ENCODE measurements around the gene FHL1. TPM values are rescaled to one million over a fixed set of nuclear protein-coding genes. Genes with fewer than 3 reads are reported as not detected.
A peak's percentile ranks its signal among the peaks of the same experiment; 100 is the strongest.
"Not testable (repeated sequence)": the region's sequence is repeated elsewhere in the genome, so short reads cannot be mapped to it uniquely, and the experiment has no call there.

Gene FHL1
- 2.6 and 6.4 TPM in 2 replicates for total RNA-seq

GRCh38 chrX:136147315-136147901 is at the start of gene FHL1:
Gene FHL1 (plus strand): TSS chrX:136147533.
- no peak for TF ChIP-seq CTCF (IDR thresholded peaks at IDR 0.05)
- peaks cover 21% of the 10 kb centered on the region for H3K4me1 Mint-ChIP-seq
- no peaks in the 10 kb centered on the region for H3K9me3 Mint-ChIP-seq
- DNase-seq = peak; percentile 30
- intact Hi-C loops (cut with micrococcal nuclease) = loop anchor here (5.0 kb wide), 1 partner anchor 80 kb away; no protein-coding TSS in a partner anchor
- peaks cover 4% of the 10 kb centered on the region for H3K27me3 Mint-ChIP-seq
- ChIA-PET CTCF (interaction anchor here (1.2 kb wide), 1 partner anchor 15 kb away, joined by 3 read pairs; no protein-coding TSS in a partner anchor), POLR2A (no interaction called here)
- no peaks in the 10 kb centered on the region for H3K36me3 Mint-ChIP-seq (ENCODE audit: low read depth)
- H3K4me3 Mint-ChIP-seq = peak within 1 kb of the TSS; percentile 83
- H3K27ac Mint-ChIP-seq = peak within 1 kb of the TSS; percentile 30
- peak; percentile 80 for ATAC-seq (ENCODE audit: low read depth)

- intact Hi-C loops (cut with micrococcal nuclease) = no loop called here
- H3K4me3 Mint-ChIP-seq = no peak overlapping the region
- no peaks in the 10 kb centered on the region for H3K36me3 Mint-ChIP-seq (ENCODE audit: low read depth)
- no peaks in the 10 kb centered on the region for H3K9me3 Mint-ChIP-seq
- no peak overlapping the region for H3K27ac Mint-ChIP-seq
- ATAC-seq (ENCODE audit: low read depth) = no peak
- CTCF ChIA-PET = no interaction called here
- H3K4me1 Mint-ChIP-seq = no peaks in the 10 kb centered on the region
- TF ChIP-seq CTCF (IDR thresholded peaks at IDR 0.05) = no peak
- DNase-seq = no peak
- POLR2A ChIA-PET = no interaction called here
- no peaks in the 10 kb centered on the region for H3K27me3 Mint-ChIP-seq
Observed at GRCh38 chrX:136097871-136098805, 49.2 kb upstream of the FHL1 start.

- H3K4me3 Mint-ChIP-seq = no peak overlapping the region
- no peaks in the 10 kb centered on the region for H3K27me3 Mint-ChIP-seq
- H3K36me3 Mint-ChIP-seq (ENCODE audit: low read depth) = no peaks in the 10 kb centered on the region
- TF ChIP-seq CTCF (IDR thresholded peaks at IDR 0.05) = no peak
- ChIA-PET POLR2A (no interaction called here), CTCF (no interaction called here)
- intact Hi-C loops (cut with micrococcal nuclease) = no loop called here
- no peaks in the 10 kb centered on the region for H3K9me3 Mint-ChIP-seq
- ATAC-seq (ENCODE audit: low read depth) (no peak), DNase-seq (no peak)
- H3K4me1 Mint-ChIP-seq = no peaks in the 10 kb centered on the region
- no peak overlapping the region for H3K27ac Mint-ChIP-seq
Observed at GRCh38 chrX:136104936-136105335, 42.4 kb upstream of the FHL1 start.

- no peak for TF ChIP-seq CTCF (IDR thresholded peaks at IDR 0.05)
- Mint-ChIP-seq H3K4me1 (no peaks in the 10 kb centered on the region), H3K36me3 (ENCODE audit: low read depth) (no peaks in the 10 kb centered on the region), H3K9me3 (no peaks in the 10 kb centered on the region), H3K4me3 (no peak overlapping the region), H3K27me3 (no peaks in the 10 kb centered on the region), H3K27ac (no peak overlapping the region)
- POLR2A ChIA-PET = no interaction called here
- CTCF ChIA-PET = no interaction called here
- ATAC-seq (ENCODE audit: low read depth) (no peak), DNase-seq (no peak)
- intact Hi-C loops (cut with micrococcal nuclease) = no loop called here
Observed at GRCh38 chrX:136106920-136107528, 40.3 kb upstream of the FHL1 start.

- POLR2A ChIA-PET; H3K4me3 Mint-ChIP-seq; H3K4me1 Mint-ChIP-seq; DNase-seq; H3K27ac Mint-ChIP-seq; H3K36me3 Mint-ChIP-seq (ENCODE audit: low read depth); CTCF ChIA-PET; intact Hi-C loops (cut with micrococcal nuclease); H3K27me3 Mint-ChIP-seq; H3K9me3 Mint-ChIP-seq; ATAC-seq (ENCODE audit: low read depth): not testable (repeated sequence)
Observed at GRCh38 chrX:136108905-136109304, 38.4 kb upstream of the FHL1 start.

Data from activated B cell treated with CpG ODN at 0.5 μM for 24 hours (primary cell).